HFFc6 (cell line): ENCODE measurements around the gene ANKZF1. TPM values are rescaled to one million over a fixed set of nuclear protein-coding genes. Genes with fewer than 3 reads are reported as not detected.

Experiments used
- DNase-seq: peaks from one replicate; pipeline ENCODE4 v3.0.0-alpha.2; 2018
- H3K27ac Mint-ChIP-seq: 2 replicates; pipeline ENCODE4 v1.8.0; 2020; ENCODE audit warnings: mild to moderate bottlenecking, mixed read lengths
- H3K27me3 Mint-ChIP-seq: 2 replicates; pipeline ENCODE4 v1.8.0; 2021; ENCODE audit warnings: mild to moderate bottlenecking, moderate library complexity, mixed read lengths; ENCODE audit not compliant: insufficient read depth
- H3K36me3 Mint-ChIP-seq: 2 replicates; pipeline ENCODE4 v1.8.0; 2021; ENCODE audit warnings: low read depth, mixed read lengths
- H3K4me1 Mint-ChIP-seq: 2 replicates; pipeline ENCODE4 v1.8.0; 2020; ENCODE audit warnings: low read depth, mixed read lengths
- H3K4me3 Mint-ChIP-seq: 2 replicates; pipeline ENCODE4 v1.8.0; 2020; ENCODE audit warnings: mild to moderate bottlenecking, moderate library complexity, mixed read lengths
- H3K9me3 Mint-ChIP-seq: 2 replicates; pipeline ENCODE4 v1.8.0; 2020; ENCODE audit warnings: mild to moderate bottlenecking, mixed read lengths
- CTCF ChIP-seq: fragments of 200-600 bp; sonication (generic); IDR thresholded peaks from 2 replicates; pipeline ENCODE4 v1.5.0; 2021; ENCODE audit warnings: antibody characterized with exemption, mild to moderate bottlenecking
- total RNA-seq, 6 experiments: library from RNA; stranded (reverse); fragmentation: NEBNext Ultra II Directional; extraction: Animal tissue kit (Norgen Biotek cat#: 25700); gene quantifications; 2 replicates in 1 of 6; 3 replicates in 5 of 6; pipeline ENCODE4 v1.2.3, GENCODE V29; 2021

ANKZF1 gene
- total RNA-seq, 6 experiments from 2014 or later = 11.7 to 18.9 (median 15.4) TPM

GRCh38 chr2:219183151-219183772 lies 46.3 kb upstream of the ANKZF1 start:
- Mint-ChIP-seq H3K9me3 (no peaks in the 10 kb centered on the region), H3K27ac (no peak overlapping the region)

GRCh38 chr2:219184121-219184520 lies 45.5 kb upstream of the ANKZF1 start:
- peaks cover 35% of the 10 kb centered on the region for H3K36me3 Mint-ChIP-seq
- H3K4me3 Mint-ChIP-seq = no peak overlapping the region
- peaks cover 4% of the 10 kb centered on the region for H3K4me1 Mint-ChIP-seq
- DNase-seq = no peak
- H3K9me3 Mint-ChIP-seq = no peaks in the 10 kb centered on the region
- no peak for TF ChIP-seq CTCF
- peaks cover 2% of the 10 kb centered on the region for H3K27me3 Mint-ChIP-seq
- H3K27ac Mint-ChIP-seq = no peak overlapping the region

More at GRCh38 chr2:219183151-219183772, 46.3 kb upstream of the ANKZF1 start:
- Mint-ChIP-seq H3K4me1 (peaks cover 7% of the 10 kb centered on the region), H3K4me3 (no peak overlapping the region), H3K27me3 (peaks cover 2% of the 10 kb centered on the region; the same call in 1 of the 2 replicates), H3K36me3 (peaks cover 38% of the 10 kb centered on the region)
- no peak for DNase-seq
- TF ChIP-seq CTCF = no peak

DNA sequence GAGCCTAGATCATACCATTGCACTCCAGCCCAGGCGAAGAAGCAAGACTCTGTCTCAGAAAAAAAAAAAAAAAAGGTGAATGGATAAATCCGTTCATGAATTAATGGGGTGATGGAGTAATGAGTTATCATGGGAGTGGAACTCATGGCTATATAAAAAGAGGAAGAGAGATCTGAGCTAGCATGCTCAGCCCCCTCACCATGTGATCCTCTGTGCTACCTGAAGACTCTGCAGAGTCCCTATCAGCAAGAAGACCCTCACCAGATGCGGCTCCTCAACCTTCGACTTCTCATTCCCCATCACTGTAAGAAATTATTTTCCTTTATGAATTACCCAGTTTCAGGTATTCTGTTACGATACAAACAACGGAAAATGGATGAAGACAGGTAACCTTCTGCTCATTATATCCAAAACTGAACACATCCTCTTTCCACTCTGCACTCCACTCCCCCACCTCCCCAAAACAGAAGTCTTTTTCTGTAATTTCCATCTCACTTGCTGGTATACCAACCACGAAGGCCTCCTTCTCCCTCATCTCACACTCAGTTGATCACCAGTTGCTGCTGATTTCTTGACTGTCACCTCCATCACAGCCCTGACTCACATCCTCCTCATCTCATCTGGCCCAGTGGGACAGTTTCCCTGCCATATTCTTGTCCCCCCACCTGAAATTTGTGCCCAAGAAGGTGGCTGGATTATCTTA lies 42.7 kb upstream of the ANKZF1 start:
- Mint-ChIP-seq H3K4me1 (no peaks in the 10 kb centered on the region), H3K27me3 (peaks cover 2% of the 10 kb centered on the region), H3K36me3 (peaks cover 22% of the 10 kb centered on the region), H3K27ac (no peak overlapping the region), H3K4me3 (no peak overlapping the region), H3K9me3 (no peaks in the 10 kb centered on the region)
- DNase-seq = no peak
- TF ChIP-seq CTCF = no peak

DNA sequence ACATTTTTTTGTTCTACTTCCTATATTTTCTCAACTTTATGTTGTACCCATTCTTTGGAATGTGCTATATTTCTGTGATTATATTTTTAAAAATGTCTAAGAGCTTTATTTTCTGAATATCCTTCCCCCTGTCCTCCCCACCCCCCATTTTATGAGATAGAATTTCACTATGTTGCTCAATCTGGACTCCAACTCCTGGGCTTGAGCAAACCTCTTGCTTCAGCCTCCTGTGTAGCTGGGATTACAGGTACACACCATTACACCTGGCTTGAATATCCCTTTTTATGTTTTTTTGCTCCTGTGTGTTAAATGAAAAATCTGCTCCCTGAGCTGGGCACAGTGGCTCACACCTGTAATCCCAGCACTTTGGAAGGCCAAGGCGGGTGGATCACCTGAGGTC lies 32.2 kb upstream of the ANKZF1 start:
- DNase-seq = no peak
- Mint-ChIP-seq H3K4me1 (no peaks in the 10 kb centered on the region), H3K27ac (no peak overlapping the region), H3K27me3 (peaks cover 18% of the 10 kb centered on the region), H3K4me3 (no peak overlapping the region), H3K9me3 (no peaks in the 10 kb centered on the region), H3K36me3 (no peaks in the 10 kb centered on the region)
- no peak for TF ChIP-seq CTCF

- Mint-ChIP-seq H3K9me3 (no peaks in the 10 kb centered on the region), H3K4me1 (no peaks in the 10 kb centered on the region), H3K4me3 (no peak overlapping the region), H3K36me3 (no peaks in the 10 kb centered on the region), H3K27ac (no peak overlapping the region), H3K27me3 (peaks cover 18% of the 10 kb centered on the region)
- DNase-seq = no peak
- no peak for TF ChIP-seq CTCF
Measured at GRCh38 chr2:219198974-219199373, 30.6 kb upstream of the ANKZF1 start.
